CD4-positive, alpha-beta T cell treated with Interleukin-1 beta for 1 hour (primary cell): ENCODE data around the gene KPNA2.
"Not testable (repeated sequence)": the region's sequence is repeated elsewhere in the genome, so short reads cannot be mapped to it uniquely, and the experiment has no call there.

Source experiments
- DNase-seq, 2 donors: peaks; one replicate each; pipeline ENCODE4 v3.0.0-alpha.2; 2020 to 2022

KPNA2 gene

DNA sequence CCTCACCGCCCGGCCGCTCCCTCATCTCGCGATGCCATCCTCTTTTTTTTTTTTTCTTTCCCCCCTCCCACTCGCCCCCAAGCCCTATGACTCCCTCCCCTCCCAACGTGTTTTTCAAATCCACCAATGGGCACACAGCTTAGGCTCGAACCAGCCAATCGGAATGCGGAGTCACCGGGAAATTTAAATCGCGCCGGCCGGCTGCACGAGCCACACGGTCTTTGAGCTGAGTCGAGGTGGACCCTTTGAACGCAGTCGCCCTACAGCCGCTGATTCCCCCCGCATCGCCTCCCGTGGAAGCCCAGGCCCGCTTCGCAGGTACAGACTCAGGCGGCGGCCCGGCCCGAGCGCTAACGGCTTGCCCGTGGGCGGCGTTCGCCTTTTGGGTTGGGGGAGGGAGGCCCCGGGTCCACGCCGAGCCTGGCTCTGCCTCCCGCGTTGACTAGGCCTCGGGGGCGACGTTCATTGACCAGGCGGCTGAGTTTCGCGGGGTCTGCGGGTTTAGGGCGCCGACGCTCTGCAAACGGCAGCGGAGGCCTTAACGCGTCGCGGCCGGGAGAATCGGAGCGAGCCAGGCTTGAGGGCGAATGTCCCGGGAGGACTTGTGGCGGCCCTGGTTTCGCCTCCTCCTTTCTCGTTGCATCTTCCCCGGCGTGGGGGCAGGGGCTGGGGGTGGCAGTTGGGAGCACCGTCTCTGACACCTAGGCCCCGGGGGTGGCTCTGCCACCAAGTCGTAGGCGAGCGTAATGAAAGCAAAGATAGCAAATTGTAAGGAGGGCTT lies at the start of gene KPNA2:
KPNA2 (plus strand) TSS at position 213 of the 781 bp plus-strand sequence. CDS start 1,398 bp downstream, outside the sequence.
- DNase-seq, result peak; percentile 95 to 97

DNA sequence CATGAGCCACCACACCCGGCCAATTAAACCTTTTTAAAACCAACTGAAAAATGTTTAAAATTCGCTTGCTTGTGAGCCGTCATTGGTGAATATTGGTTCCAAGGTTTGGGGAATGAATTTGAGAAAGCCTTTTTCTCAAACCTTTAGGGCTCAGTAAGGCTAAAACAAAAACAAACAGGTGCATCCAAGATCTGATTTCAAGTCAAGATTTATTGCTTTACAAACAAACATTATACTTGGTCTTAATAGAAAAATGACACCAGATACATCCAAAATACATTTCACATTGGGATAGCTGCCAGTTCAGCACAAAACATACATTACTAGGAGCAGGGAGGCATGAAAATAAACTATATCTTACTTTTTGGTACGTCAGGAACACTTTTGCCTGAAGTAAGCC lies 44.6 kb upstream of the KPNA2 start:
- no peak for DNase-seq

DNA sequence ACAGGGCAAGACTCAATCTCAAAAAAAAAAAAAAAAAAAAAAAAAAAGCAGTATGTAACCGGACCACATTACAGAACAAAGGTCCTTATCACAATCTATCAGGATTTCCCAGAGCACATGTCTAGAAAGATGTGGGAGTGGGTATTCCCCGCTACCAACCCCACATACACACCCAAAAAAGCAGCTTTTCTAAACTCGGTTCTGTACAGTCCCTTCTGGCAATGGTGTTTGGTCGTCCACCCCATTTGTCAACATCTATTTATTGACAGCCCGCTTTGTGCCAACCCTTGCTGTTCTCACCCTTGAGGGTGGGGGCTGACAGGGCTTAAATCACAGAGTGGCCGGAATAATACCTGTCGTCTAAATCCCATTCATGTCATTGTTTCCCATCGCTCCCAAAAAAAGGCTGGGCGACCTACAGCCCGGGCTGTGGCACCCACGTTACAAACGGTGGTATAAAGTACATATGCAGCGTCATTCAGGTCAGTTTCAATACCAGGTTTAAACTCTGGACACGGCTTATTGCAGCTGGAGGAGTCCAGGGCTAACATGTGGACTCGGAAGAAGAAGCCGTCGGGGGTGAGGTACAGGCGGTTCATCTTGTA lies 42.9 kb upstream of the KPNA2 start:
- DNase-seq, result peak in 1 of 2 donors; percentile 22

DNA sequence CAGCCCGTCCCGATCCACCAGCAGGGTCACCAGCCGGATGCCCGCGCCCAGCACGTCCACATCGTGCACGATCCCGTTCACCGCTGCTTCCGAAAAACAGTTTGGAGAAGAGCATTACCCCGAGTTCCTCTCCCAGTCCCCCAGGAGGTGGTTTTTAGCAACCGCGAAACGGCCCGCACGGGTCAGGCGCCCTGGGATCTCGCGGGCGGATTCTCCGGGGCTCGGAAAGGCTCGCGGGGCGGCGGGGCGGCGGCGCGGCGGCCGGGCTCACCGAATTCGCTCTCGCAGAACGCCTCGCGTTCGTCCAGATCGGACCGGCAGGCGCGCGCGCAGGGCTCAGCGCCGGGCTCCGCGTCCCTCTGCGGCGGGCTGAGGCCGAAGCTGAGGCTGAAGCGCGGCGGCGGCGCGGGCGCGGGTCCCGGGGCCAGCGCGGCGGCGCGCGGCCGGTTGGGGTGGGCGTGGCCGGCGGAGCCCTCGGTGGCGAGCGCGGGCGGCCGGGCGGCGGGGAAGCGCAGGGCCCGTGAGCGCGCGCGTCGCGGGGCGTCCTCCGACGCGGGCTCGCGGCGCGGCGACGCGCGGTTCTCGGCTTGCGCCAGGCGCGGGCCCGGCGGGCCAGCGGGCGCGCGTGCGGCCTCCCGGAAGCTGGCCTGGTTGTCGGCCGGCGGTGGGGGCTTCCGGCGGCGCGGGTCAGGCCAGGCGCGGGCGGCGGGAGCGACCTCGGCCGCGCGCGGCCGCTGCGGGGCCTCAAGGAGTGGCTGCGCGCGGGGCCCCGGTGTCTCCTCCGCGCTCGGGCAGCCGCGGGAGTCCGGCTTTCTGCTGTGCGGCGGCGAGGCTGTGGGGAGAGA lies 42.2 kb upstream of the KPNA2 start:
- peak; percentile 76 to 80 for DNase-seq

DNA sequence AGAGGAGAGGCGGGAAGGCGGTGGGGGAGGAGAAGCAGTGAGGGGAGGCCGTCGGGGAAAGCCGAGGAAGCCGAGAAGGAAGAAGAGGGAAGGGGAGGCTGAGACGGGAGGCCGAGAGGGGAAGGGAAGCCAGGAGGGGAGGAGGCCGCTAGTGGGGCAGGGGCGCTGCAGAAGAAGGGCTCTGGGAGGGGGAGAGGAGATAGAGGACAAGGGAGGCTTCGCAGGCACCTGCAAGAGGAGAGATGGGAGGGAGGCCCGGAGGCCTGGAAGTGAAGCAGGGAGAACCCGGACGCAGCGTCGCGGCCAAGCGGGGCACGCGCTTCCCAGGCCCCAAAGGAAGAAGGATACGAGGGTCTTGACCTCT lies 41.6 kb upstream of the KPNA2 start:
- DNase-seq, result no peak

DNA sequence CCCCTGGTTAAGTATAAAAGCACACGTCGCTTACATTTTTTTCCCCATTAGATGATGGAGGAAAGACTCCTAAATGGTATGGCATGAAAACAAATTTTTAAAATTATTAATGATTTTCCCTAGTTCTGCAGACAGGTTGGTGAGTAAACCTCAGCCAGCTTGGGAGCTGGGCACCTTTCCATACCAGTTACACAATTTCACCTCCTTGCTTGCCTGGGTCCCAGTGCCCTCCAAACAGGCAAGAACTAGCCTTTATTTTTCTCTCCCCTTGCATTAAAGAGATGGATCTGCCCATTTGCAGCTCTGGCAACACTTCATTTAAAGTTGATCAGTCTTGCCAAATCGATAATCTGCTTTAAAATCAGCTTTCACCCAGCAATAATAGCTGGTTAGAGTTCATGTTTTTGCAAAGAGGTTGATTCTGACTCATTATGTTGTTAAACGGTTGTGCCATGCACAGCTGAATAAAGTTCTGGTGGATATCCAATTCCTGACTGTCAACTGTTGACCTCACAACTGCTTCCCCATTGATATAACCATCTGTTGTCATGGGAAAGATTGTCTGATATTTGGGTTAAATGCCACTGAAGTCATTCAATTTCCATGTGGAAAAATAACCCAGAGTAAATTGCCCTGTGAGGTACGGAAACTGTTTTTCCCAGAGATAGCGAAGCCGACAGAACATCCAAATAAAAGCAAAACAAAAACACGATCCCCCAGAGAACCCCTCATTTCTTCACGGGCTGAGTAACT lies 40.5 kb upstream of the KPNA2 start:
- DNase-seq, result no peak

DNA sequence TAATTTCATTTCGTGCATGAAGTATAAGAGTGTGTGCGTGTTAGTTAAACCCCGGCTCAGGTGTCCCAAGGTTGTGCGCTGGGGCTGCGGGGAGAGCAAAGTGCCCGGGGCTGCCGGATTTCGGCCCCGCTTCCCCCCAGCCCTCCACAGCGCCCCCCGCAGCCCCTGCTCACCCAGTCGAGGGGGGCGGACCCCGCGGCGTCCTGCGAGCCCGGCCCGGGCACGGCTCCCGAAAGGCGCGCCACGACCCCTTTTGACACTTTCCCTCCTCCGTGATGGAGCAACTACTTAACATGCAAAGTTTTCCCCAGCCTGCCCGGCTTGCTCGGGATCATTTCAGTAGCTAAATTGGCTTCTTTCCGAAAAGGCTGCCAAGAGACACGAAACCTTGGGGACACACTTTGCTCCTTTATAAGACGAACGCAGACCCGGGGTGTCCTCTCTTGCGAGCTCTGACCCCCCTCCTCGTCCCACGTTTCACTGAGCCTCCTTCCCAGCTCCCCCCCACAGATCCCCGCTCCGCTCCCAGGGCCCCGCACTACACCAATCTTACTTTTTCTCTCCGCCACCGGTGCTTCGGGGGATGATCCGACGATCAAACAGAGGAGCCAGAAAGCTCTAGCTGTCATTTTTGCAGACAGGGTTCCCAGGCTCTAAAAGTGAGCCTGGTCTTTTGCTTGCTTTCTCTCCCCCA lies 39.8 kb upstream of the KPNA2 start:
- no peak for DNase-seq

DNA sequence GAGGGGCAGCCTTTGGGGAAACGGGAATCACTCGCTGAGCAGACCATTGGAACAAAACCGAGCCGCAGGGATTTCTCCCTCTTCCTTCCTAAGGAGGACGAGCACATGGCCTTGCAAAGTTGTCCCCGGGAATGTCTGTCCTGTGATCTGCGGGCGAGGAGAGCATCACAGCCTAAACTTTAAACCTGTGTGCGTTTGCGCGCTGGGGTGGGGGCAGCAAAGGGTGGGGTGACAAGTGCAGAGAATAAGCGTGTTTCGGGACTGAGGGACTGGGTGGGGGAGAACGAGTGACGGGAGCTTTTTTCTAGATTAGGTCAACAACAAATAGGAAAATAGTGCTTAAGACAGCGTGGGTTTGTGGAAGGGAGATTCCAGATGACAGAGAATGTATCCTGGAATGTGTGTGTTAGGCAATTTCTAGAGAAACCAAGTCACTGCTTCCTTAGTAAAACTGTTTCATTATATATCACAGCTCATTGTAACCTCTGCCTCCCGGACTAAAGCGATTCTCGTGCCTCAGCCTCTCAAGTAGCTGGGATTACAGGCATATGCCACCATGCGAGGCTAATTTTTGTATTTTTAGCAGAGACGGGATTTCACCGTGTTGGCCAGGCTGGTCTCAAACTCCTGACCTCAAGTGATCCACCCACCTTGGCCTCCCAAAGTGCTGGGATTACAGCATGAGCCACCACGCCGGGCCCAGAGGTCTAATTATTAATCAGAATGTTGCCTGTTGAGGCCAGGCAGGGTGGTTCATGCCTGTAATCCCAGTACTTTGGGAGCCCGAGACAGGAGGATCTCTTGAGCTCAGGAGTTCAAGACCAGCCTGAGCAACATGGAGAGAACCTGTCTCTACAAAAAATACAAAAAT lies 39.0 kb upstream of the KPNA2 start, which contains the start of gene C17orf58:
C17orf58 (minus strand) TSS at position 169 of the 871 bp plus-strand sequence. CDS start 271 bp downstream, outside the sequence.
- DNase-seq, result not testable (repeated sequence)

DNA sequence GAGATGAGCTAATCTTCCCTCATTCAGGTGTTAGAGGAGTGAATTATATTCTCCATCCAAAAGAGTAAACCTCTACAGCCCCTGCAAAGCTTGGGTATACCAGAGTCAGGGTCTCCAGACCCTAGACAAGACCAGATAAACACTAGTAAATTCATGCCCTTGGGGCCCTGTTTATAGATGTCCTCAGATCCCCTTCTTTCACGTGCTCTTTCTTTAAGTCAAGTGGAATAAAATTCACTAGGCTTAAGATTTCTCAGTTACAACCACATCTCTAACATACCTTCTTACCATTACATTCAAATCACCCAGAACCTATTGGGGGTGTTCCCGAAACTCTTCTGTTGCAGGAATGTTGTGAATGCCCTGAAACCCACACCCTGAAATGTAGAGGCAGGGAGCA lies 37.1 kb upstream of the KPNA2 start:
- DNase-seq, result no peak

DNA sequence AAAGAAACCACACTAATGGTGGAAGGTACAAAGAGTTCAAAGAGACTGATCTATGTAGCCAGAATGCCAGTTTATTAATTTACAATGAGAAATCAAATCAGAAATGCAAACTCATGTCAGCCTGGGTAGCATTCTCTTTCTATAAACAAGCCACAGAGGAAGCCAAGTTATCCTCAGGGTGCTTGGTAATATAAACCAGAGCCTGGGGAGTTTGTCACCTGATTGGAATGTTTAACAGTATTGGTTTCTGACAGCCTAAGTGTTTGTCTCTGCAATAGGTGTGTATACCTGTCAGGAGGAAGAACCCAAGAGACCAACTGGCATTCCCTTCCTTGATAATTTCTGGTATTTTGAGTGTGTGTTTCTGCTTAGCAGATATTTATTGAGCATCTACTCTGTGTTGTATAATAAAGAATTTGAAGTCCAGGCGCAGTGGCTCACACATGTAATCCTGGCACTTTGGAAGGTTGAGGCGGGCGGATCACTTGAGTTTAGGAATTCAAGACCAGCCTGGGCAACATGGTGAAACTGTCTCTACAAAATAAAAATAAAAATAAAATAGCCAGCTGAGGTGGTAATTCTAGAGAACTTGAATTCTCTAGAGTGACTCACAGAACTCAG lies 36.1 kb upstream of the KPNA2 start:
- no peak for DNase-seq

DNA sequence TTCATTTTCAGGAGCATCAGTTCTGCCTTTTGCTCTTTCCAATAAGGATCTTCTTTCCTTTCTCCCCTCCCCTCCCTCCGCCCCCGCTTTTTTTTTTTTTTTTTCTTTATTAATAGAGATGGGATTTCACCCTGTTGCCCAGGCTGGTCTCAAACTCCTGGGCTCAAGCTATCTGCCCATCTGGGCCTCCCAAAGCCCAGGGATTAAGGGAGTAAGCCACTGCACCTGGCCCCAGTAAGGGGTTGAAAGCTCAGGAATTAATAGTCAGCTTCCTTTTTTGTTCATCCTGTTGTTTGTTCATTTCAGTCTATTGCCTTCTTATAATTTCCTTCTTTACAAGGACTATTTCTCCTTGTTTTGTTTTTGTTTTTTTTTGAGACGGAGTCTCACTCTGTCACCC lies 31.3 kb upstream of the KPNA2 start:
- no peak for DNase-seq

DNA sequence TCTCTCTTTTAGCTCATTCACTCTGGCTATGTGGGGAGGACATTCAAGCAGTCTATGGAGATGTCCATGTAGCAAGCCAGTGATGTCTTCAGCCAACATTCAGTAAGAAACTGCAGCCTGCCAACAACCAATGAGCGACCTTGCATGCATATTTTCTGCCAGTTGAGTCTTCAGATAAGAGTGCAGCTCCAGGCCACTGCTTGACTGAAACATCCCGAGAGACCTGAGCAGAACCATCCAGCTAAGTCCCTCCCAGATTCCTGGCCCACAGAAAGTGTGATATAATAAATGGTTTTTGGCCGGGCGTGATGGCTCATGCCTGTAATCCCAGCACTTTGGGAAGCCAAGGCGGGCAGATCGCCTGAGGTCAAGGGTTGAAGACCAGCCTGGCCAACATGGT lies 28.7 kb upstream of the KPNA2 start:
- no peak for DNase-seq

DNA sequence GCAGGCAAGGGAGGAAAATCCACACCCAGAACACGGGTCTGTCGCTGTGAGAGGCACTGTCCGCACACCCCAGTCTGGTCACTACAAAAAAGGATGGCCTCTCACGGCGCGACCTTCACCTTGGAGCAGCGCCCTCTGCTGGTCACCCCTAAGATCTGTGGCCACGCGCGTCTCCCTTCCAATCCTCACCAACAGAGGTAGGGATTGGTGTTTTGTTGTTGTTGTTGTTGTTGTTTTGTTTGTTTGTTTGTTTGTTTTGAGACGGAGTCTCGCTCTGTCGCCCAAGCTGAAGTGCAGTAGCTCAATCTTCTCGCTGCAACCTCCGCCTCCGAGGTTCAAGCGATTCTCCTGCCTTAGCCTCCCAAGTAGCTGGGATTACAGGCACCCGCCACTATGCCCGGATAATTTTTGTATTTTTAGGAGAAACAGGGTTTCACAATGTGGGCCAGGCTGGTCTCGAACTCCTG lies 24.3 kb upstream of the KPNA2 start:
- DNase-seq, result peak; percentile 49 to 59

DNA sequence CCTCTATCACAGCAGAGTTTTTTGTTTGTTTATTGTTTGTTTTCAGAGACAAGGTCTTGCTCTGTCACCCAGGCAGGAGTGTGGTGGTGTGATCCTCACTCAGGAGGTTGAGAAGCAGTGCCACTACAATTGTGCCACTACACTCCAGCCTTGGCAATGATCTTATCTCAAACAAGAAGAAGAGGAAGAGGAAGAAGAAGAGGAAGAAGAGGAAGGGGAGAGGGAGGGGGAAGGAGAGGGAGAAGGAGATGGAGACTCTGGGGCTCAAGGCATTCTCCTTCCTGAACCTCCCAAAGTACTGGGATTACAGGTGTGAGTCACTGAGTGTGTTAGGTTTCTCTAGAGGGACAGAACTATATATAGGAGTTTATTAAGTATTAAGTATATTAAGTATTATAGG lies 22.1 kb upstream of the KPNA2 start:
- no peak for DNase-seq

DNA sequence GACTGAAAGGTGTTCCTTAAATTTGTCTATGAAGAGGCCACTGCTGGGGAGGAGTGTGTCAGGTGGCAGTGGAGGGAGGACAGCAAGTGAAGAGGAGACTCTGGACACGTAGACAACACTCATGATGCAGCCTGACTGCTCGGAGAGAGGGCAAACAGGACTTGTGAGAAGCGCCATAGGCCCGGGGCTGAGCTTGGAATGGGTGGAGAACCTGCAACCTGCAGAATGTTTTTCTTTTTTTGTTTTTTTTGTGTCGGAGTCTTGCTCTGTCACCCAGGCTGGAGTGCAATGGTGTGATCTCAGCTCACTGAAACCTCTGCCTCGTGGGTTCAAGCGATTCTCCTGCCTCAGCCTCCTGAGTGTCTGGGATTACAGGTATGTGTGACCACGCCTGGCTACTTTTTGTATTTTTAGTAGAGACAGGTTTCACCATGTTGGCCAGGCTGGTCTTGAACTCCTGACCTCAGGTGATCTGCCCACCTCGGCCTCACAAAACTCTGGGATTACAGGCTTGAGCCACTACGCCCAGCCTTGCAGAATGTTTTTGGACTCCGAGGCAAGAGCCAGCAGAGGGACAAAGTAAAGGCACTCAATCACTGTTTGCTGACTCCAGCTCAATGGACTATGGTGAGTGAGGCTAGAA lies 20.3 kb upstream of the KPNA2 start:
- no peak for DNase-seq

DNA sequence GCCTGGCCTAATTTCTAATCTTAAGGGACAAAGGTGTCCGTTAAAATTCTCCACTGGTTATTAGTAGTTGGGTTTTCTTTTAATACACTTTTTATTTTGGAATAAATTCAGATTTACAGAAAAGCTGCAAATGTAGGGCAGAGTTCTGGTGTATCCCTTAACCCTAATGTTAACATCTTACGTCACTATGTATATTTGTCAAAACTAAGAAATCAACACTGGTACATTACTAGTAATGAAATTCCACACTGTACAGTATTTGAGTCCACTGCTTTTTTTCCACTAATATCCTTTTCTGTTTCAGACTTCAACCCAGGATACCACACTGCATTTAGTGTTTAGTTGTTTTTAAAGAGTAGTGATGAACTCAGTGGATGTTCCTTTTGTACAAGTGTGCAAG lies 18.7 kb upstream of the KPNA2 start:
- DNase-seq, result no peak

DNA sequence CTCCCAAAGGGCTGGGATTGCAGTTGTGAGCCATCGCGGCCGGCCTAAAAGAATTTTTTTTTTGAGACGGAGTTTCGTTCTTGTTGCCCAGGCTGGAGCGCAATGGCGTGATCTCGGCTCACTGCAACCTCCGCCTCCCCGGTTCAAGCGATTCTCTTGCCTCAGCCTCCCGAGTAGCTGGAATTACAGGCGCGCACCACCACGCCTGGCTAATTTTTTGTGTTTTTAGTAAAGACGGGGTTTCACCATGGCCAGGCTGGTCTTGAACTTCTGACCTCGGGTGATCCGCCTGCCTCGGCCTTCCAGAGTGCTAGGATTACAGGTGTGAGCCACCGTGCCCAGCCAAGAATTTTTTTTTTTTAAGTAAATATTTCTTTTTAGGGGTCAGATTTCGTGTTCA lies 17.0 kb upstream of the KPNA2 start:
- DNase-seq, result not testable (repeated sequence)

DNA sequence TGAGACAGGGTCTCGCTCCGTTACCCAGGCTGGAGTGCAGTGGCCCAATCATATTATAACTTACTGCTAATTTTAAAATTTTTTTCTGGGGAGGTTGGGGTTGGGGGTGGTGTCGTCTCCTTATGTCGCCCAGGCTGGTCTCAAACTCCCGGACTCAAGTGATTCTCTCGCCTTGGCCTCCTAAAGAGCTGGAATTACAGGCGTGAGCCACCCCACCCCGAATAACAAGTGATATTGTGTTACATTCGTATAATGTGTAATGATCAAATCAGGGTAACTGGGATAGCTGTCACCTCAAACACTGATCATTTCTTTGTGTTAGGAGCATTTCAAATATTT lies 16.2 kb upstream of the KPNA2 start:
- no peak for DNase-seq

DNA sequence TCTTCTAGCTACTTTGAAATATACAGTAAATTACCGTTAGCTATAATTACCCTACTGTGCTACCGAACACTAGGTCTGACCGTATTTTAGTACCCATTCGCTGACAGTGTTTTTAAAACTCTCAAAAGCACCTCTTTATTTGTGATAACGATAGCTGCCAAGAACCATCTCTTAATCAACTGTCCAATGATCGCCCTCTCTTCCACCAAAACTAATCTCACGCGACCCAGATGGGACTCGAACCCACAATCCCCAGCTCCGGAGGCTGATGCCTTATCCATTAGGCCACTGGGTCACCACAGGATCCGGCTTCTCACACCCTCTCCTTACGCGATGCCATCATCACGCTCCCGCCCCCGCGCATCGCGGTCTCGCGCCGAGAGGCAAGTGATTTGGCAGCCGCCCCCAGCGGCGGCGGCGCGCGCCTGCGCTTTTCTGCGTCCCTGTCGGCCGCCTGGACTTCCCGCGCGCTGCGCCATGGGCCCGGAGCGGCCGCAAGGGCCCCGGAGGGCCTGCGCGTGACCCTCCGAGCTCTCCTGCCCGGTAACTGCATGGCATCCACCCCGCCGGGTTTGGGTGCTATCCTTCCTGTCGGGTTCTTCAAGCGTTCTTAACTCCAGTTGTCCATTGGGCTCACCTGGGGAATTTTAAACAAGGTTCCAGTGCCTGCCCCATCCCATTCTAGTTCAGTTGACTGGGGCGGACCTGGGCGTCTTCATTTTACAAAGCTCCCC lies 15.7 kb upstream of the KPNA2 start:
- peak; percentile 96 to 98 for DNase-seq

DNA sequence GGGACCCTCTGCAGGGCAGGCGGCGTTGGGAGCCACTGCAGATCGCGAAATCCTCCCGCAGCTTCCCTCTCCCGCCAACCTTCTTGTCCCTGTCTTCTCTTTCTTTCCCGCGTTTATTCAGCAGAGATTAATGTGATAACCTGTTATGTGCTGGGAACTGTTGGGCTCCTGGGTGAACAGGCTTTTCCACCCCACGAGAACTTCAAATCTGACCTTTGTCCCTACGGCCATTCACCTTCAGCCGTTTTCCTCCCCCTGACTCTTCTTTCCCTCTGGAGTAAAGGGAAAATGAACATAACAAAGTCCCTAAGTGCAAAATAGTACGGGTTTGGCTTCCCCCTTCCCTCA lies 15.2 kb upstream of the KPNA2 start:
- DNase-seq, result no peak
